IMR-90 (cell line): ENCODE results near the gene KCNMB2. TPM values are rescaled to one million over a fixed set of nuclear protein-coding genes. Genes with fewer than 3 reads are reported as not detected.

Experiments
- ATAC-seq: fragments of 200-7000 bp; cut with Tn5 transposase; 2 replicates; pipeline ENCODE4 v1.9.1; 2020; ENCODE audit warnings: low read depth, mild to moderate bottlenecking, moderate library complexity
- BruUV-seq: library from RNA; stranded (reverse); fragments of 400-500 nt; replicated peaks from 2 replicates; lab custom pipeline; 2021; lab: Mats Ljungman, UMichigan
- CTCF ChIA-PET: fragments of 300-600 bp; formaldehyde crosslinking; extraction: SDS; loops from one replicate; lab custom pipeline; 2021; ENCODE audit warnings: antibody characterized with exemption; lab: Yijun Ruan, JAX
- POLR2A ChIA-PET: fragments of 300-600 bp; sonication (Branson Sonifier 250); formaldehyde crosslinking; loops from one replicate; lab custom pipeline; 2022; ENCODE audit warnings: antibody characterized with exemption; ENCODE audit not compliant: unreplicated experiment; lab: Charles Lee
- DNase-seq: peaks from one replicate; pipeline ENCODE4 v3.0.0; 2013
- H2AFZ ChIP-seq: replicated peaks from 2 replicates; pipeline ENCODE3; 2013; ENCODE audit warnings: low read length, mild to moderate bottlenecking; ENCODE audit not compliant: poor library complexity
- H2AK5ac ChIP-seq: 2 replicates; pipeline ENCODE4 v1.6.1; 2013; ENCODE audit warnings: low read depth, low read length, inconsistent platforms
- H2AK9ac ChIP-seq: replicated peaks from 2 replicates; pipeline ENCODE3; 2013; ENCODE audit warnings: mild to moderate bottlenecking, low read depth, low read length, moderate library complexity; ENCODE audit not compliant: poor library complexity
- H2BK120ac ChIP-seq: 2 replicates; pipeline ENCODE4 v1.6.1; 2013; ENCODE audit warnings: low read depth, low read length, inconsistent platforms
- H2BK15ac ChIP-seq: 3 replicates; pipeline ENCODE4 v1.6.1; 2013; ENCODE audit warnings: low read depth, low read length, inconsistent platforms
- H2BK20ac ChIP-seq: 2 replicates; pipeline ENCODE4 v1.6.1; 2013; ENCODE audit warnings: low read depth, mild to moderate bottlenecking, inconsistent platforms, low read length, moderate library complexity
- H2BK5ac ChIP-seq: 2 replicates; pipeline ENCODE4 v1.6.1; 2013; ENCODE audit warnings: mild to moderate bottlenecking, low read depth, low read length, inconsistent platforms; ENCODE audit not compliant: poor library complexity, severe bottlenecking
- H3K14ac ChIP-seq: replicated peaks from 2 replicates; pipeline ENCODE4 v1.6.1; 2013; ENCODE audit warnings: low read depth, low read length, inconsistent platforms
- H3K18ac ChIP-seq: 2 replicates; pipeline ENCODE4 v1.6.1; 2013; ENCODE audit warnings: low read depth, low read length, control low read depth
- H3K23ac ChIP-seq: 2 replicates; pipeline ENCODE4 v1.6.1; 2013; ENCODE audit warnings: low read depth, low read length, inconsistent platforms
- H3K27ac ChIP-seq: 2 replicates; pipeline ENCODE4 v1.5.1; 2013; ENCODE audit warnings: mild to moderate bottlenecking, control low read depth, low read length; ENCODE audit not compliant: insufficient read depth
- H3K27me3 ChIP-seq: 2 replicates; pipeline ENCODE4 v1.6.1; 2013; ENCODE audit warnings: low read length; ENCODE audit not compliant: control insufficient read depth, insufficient read depth
- H3K36me3 ChIP-seq: 2 replicates; pipeline ENCODE4 v1.6.1; 2013; ENCODE audit warnings: low read length, mixed read lengths; ENCODE audit not compliant: control insufficient read depth, insufficient read depth
- H3K4ac ChIP-seq: 2 replicates; pipeline ENCODE4 v1.6.1; 2013; ENCODE audit warnings: low read depth, low read length, inconsistent platforms
- H3K4me1 ChIP-seq: 2 replicates; pipeline ENCODE4 v1.6.1; 2013; ENCODE audit warnings: low read length, mixed read lengths; ENCODE audit not compliant: control insufficient read depth, insufficient read depth
- H3K4me2 ChIP-seq: 2 replicates; pipeline ENCODE4 v1.6.1; 2013; ENCODE audit warnings: low read depth, mild to moderate bottlenecking, control low read depth, low read length, moderate library complexity
- H3K4me3 ChIP-seq: 2 replicates; pipeline ENCODE4 v1.5.1; 2013; ENCODE audit warnings: low read depth, mild to moderate bottlenecking, control low read depth, low read length, moderate library complexity; ENCODE audit not compliant: insufficient read depth
- H3K56ac ChIP-seq: 2 replicates; pipeline ENCODE4 v1.6.1; 2013; ENCODE audit warnings: low read length, inconsistent platforms; ENCODE audit not compliant: insufficient read depth; ENCODE audit errors: extremely low read depth
- H3K79me1 ChIP-seq, 2 experiments: 2 replicates each; pipeline ENCODE4 v1.6.1; 2013; ENCODE audit warnings: low read length in 2 of 2, inconsistent platforms in 1 of 2, low read depth in 1 of 2
- H3K9ac ChIP-seq: 2 replicates; pipeline ENCODE4 v1.6.1; 2013; ENCODE audit warnings: low read depth, low read length, control low read depth
- H3K9me1 ChIP-seq: 2 replicates; pipeline ENCODE4 v1.6.1; 2013; ENCODE audit warnings: low read length, inconsistent platforms; ENCODE audit not compliant: insufficient read depth
- H3K9me3 ChIP-seq: 2 replicates; pipeline ENCODE4 v1.6.1; 2013; ENCODE audit warnings: low read length; ENCODE audit not compliant: control insufficient read depth, insufficient read depth
- H4K20me1 ChIP-seq: 2 replicates; pipeline ENCODE4 v1.6.1; 2013; ENCODE audit warnings: low read length, inconsistent platforms; ENCODE audit not compliant: insufficient read depth
- H4K5ac ChIP-seq: 2 replicates; pipeline ENCODE4 v1.6.1; 2013; ENCODE audit warnings: mild to moderate bottlenecking, low read depth, low read length, control low read depth
- H4K8ac ChIP-seq, 2 experiments: 2 replicates each; pipeline ENCODE4 v1.6.1; 2013; ENCODE audit warnings: low read depth in 2 of 2, low read length in 2 of 2, control low read depth in 1 of 2, inconsistent platforms in 1 of 2
- H4K91ac ChIP-seq: 2 replicates; pipeline ENCODE4 v1.6.1; 2013; ENCODE audit warnings: low read depth, low read length, inconsistent platforms; ENCODE audit not compliant: insufficient read depth
- CHD1 ChIP-seq: IDR thresholded peaks from 2 replicates; pipeline ENCODE4 v1.6.1; 2012; ENCODE audit warnings: low read depth, low read length, improper control_type of control experiment
- CTCF ChIP-seq: conservative IDR thresholded peaks from 2 replicates; pipeline ENCODE4 v1.5.1; 2012; ENCODE audit warnings: mild to moderate bottlenecking, low read depth, low read length, improper control_type of control experiment
- MAFK ChIP-seq: IDR thresholded peaks from 2 replicates; pipeline ENCODE4 v1.6.1; 2012; ENCODE audit warnings: low read depth, low read length, improper control_type of control experiment
- MAZ ChIP-seq: IDR thresholded peaks from 2 replicates; pipeline ENCODE4 v1.6.1; 2012; ENCODE audit warnings: low read depth, mild to moderate bottlenecking, low read length, improper control_type of control experiment, moderate library complexity, borderline replicate concordance
- MXI1 ChIP-seq: IDR thresholded peaks from 2 replicates; pipeline ENCODE4 v1.6.1; 2012; ENCODE audit warnings: low read depth, mild to moderate bottlenecking, low read length, moderate library complexity, borderline replicate concordance
- NFE2L2 ChIP-seq: fragments of 150-350 bp; IDR thresholded peaks from 2 replicates; pipeline ENCODE4 v1.6.1; 2016; ENCODE audit warnings: low read depth, mild to moderate bottlenecking, low read length
- RAD21 ChIP-seq: IDR thresholded peaks from 2 replicates; pipeline ENCODE4 v1.6.1; 2012; ENCODE audit warnings: low read length, improper control_type of control experiment
- RCOR1 ChIP-seq: IDR thresholded peaks from 2 replicates; pipeline ENCODE4 v1.6.1; 2012; ENCODE audit warnings: mild to moderate bottlenecking, low read length, improper control_type of control experiment; ENCODE audit not compliant: insufficient replicate concordance
- SMC3 ChIP-seq: fragments of 150-350 bp; IDR thresholded peaks from 2 replicates; pipeline ENCODE4 v1.6.1; 2016; ENCODE audit warnings: low read depth, mild to moderate bottlenecking, antibody characterized with exemption, low read length, moderate library complexity
- USF2 ChIP-seq: fragments of 150-350 bp; IDR thresholded peaks from 2 replicates; pipeline ENCODE4 v1.6.1; 2017; ENCODE audit warnings: mild to moderate bottlenecking, antibody characterized with exemption, low read length, low read depth
- WGBS, 2 experiments: methylation state at CpG; one replicate each; pipeline versions ENCODE4 v1.1.5 to v1.1.7; 2013; ENCODE audit warnings: missing lambda C conversion rate in 2 of 2; ENCODE audit not compliant: insufficient read length in 1 of 2; ENCODE audit errors: extremely low coverage in 2 of 2; 5-methylcytosine and 5-hydroxymethylcytosine counted together
- dilution Hi-C: fragments of 300-500 bp; cut with HindIII; formaldehyde crosslinking; loops from one replicate; pipeline ENCODE4 v1.14.3; 2018; ENCODE audit warnings: low sequenced_read_pairs; ENCODE audit not compliant: unreplicated experiment
- in situ Hi-C: fragments of 300-500 bp; cut with MboI; formaldehyde crosslinking; loops from 3 replicates; pipeline ENCODE4 v1.14.3; 2019; ENCODE audit warnings: low sequenced_read_pairs, inconsistent platforms, mixed read lengths
- intact Hi-C: fragments of 100-400 bp; cut with micrococcal nuclease; formaldehyde crosslinking; loops from 2 replicates; pipeline ENCODE4 v1.10.0; 2022
- polyA plus RNA-seq, 3 experiments: library from polyadenylated mRNA; depleted of rRNA; stranded (reverse); fragments of >200 nt; gene quantifications; 2 replicates each; pipeline ENCODE4 v1.2.3, GENCODE V29; 2012; ENCODE audit warnings: low replicate concordance in 1 of 3
- total RNA-seq: library from RNA; depleted of rRNA; stranded (reverse); fragments of >200 nt; gene quantifications from 2 replicates; pipeline ENCODE4 v1.2.3, GENCODE V29; 2012

The KCNMB2 gene
- total and polyA plus RNA-seq, 2 of the 4 experiments (the other 2 are of a cell fraction), result not detected

GRCh38 chr3:178802993-178803693 is 266.9 kb downstream of the KCNMB2 start:
- no peaks in the 10 kb centered on the region for H3K36me3 ChIP-seq
- no peaks in the 10 kb centered on the region for H3K4me1 ChIP-seq
- H2AK5ac ChIP-seq, result no peak overlapping the region
- H3K23ac ChIP-seq, result no peak overlapping the region
- H4K5ac ChIP-seq, result no peak overlapping the region
- H2BK15ac ChIP-seq, result no peak overlapping the region
- no peak for TF ChIP-seq MAZ
- TF ChIP-seq RAD21, result no peak
- TF ChIP-seq MAFK, result no peak
- no peak for TF ChIP-seq USF2
- no peak for TF ChIP-seq CTCF
- no peak for TF ChIP-seq NFE2L2
- TF ChIP-seq SMC3, result no peak
- TF ChIP-seq RCOR1, result no peak
- no peak for TF ChIP-seq CHD1
- TF ChIP-seq MXI1, result no peak
- H3K4me2 ChIP-seq, result no peak overlapping the region
- H3K27ac ChIP-seq, result no peak overlapping the region
- no peak overlapping the region for H2BK5ac ChIP-seq
- no peak overlapping the region for H3K18ac ChIP-seq
- CTCF ChIA-PET, result no interaction called here
- H2BK20ac ChIP-seq, result no peak overlapping the region
- no peak overlapping the region for H3K14ac ChIP-seq
- no peaks in the 10 kb centered on the region for H3K9me3 ChIP-seq
- H3K9me1 ChIP-seq, result no peaks in the 10 kb centered on the region
- no peaks in the 10 kb centered on the region for H4K20me1 ChIP-seq
- no peak for DNase-seq
- WGBS, 2 experiments, result 100% methylated on average over 1 of the region's 3 CpGs; no CpG with 5 or more reads in 1 of the 2 experiments
- no peak overlapping the region for H2AFZ ChIP-seq
- H3K27me3 ChIP-seq, result no peaks in the 10 kb centered on the region
- POLR2A ChIA-PET, result no interaction called here
- H3K4me3 ChIP-seq, result no peak overlapping the region
- H3K9ac ChIP-seq, result no peak overlapping the region
- no peak overlapping the region for H3K4ac ChIP-seq
- no TSS peak for BruUV-seq
- no peak for ATAC-seq
- H3K56ac ChIP-seq, result no peak overlapping the region
- dilution Hi-C loops (no loop called here), in situ Hi-C loops (no loop called here), intact Hi-C loops (no loop called here)
- H4K8ac ChIP-seq, result no peak overlapping the region
- H4K91ac ChIP-seq, result no peak overlapping the region
- H3K79me1 ChIP-seq, result no peaks in the 10 kb centered on the region
- H2BK120ac ChIP-seq, result no peak overlapping the region
- no peak overlapping the region for H2AK9ac ChIP-seq
